HG02840 (cell line): ENCODE measurements around the gene NUCB1.
A peak's percentile ranks its signal among the peaks of the same experiment; 100 is the strongest.
"Not testable (repeated sequence)": the region's sequence is repeated elsewhere in the genome, so short reads cannot be mapped to it uniquely, and the experiment has no call there.

ENCODE experiments used
- ATAC-seq: cut with Tn5 transposase; IDR thresholded peaks from one replicate; pipeline ENCODE4 v1.9.1; 2021; ENCODE audit warnings: mild to moderate bottlenecking, moderate library complexity, moderate number of reproducible peaks; ENCODE audit not compliant: unreplicated experiment, low FRiP score

The NUCB1 gene

DNA sequence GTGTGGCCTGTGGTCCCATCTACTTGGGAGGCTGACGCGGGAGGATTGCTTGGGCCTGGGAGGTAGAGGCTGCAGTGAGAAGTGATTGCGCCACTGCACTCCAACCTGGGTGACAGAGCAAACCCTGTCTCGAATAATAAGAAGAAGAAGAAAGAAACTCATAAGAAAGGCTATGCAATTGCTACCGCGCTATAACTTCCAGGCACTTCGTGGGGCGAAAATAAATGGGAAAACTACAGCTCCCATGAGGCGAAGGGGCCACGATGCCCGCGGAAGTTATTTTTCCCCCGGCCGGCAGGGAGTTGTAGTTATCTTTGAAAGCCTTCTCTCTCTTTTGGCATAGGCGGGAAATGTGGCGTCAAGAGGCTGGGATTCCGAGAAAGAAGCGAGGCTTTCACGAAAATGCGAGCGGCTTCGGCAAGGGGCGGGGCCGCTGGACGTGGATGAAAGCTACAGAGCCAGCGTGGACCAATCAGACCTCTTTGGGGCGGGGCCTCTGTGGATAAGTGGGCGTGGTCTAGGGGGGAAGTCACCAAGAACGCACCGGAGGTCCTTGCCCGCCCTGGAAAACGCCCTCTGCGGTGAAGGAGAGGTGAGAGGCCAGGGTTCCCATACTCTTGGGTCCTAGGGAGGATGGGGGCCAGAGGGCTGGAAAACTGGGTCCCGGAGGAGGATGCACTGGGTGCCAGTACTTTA, at the start of gene NUCB1:
Gene NUCB1, plus strand, starts transcription at position 532 of the 696 bp plus-strand sequence. CDS start 485 bp downstream, outside the sequence.
- ATAC-seq, result peak; percentile 76

DNA sequence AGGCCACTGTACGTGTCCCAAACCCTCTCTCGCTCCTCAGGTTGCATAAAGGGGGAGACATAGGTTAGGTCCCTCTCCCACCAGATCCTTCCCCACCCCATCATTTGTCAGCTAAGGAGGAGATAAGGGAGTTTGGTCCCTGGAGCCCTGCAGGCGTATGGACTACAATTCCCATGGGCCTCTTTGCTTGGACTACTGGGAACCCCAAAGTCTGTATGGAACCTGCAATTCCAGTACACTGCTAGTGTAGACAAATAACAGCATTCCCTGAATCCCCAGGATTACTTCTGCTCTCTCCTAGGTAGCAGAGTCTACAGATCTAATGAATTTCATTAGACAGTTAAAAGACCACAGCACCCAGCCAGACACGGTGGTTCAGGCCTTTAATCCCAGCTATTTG, 47.8 kb upstream of the NUCB1 start:
- ATAC-seq, result no peak

DNA sequence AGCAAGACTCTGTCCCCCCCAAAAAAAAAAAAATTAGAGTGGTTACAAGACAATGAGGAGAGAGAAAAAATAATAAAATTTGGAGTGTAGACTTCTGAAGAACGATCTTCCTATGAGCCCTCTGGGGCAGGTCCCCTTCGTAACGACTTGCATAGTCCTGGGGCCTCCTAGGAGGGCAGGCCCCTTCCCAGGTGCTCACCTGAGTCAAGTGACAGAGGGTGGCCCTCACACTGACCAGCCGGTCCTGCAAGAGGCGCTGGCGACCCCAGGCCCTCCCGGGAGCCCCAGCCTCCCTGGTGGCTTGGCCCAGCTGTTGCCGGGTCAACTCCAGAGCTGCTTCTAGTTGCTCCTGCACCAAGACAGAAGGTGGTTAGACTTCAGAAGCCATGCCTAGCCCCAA, 46.6 kb upstream of the NUCB1 start:
- no peak for ATAC-seq

DNA sequence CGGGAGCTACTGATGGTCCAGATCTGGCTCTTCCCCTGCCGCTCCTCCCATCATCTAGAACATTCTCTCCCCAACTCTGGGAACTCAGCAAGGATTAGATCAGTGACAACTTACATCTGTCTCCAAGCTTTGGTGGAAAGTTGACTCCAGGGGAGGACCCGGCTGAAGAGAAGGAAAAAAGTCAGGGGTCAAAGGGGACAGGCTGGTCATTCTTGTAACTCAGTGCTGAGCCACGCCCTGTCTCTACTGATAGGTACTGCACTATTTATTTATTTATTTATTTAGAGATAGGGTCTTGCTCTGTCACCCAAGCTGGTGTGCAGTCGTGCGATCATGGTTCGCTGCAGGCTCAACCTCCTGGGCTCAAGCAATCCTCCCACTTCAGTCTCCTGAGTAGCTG, 46.0 kb upstream of the NUCB1 start:
- ATAC-seq, result no peak

DNA sequence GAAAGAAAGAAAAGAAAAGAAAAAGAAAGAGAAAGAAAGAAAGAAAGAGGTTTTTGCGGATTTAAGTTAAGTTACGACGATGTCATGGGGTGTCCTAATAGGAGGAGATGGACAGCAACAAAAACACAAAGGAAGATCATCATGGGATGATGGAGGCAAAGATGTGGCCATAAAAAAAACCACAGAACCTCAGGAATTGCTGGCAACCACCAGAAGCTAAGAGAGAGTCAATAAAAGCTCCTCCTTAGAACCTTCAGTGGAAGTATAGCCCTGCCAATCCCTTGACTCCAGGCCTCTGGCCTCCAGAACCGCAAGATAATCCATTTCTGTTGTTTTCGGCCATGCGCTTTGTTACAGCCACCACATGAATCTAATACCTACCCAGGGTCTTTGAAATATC, 43.2 kb upstream of the NUCB1 start:
- no peak for ATAC-seq

DNA sequence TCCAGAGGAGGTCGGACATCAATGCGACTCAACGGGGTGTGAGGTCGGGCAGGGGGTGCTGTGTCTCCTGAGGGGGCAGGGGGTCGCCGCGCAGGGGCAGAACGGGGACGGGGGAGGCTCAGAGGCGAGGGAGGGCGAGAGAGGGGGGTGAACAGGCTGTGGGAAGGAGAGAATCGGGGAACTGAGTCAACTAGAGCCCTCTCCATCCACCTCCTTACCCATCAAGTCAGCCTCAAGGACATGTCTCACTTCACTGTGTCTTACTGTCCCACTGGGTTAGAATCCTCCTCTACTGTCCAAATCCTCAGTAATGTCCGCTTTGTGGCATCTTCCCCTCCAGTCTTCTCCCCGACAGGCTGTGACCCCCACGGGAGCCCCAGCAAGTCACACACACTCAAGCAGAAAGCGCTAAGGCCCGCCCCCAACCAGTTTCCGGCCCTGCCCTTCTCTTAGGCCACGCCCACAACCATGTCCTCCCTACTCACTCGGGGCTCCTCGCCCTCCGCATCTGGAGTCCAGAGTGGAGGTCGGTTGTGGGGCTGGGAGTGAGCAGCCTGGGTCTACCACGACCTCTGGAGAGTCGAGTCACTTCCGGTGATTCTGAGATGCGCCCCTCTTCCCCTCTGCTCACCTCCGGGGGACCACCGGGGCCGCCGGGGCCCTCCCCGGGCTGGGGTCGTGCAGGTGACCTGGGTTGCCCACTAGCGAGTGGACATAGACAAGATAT, 41.0 kb upstream of the NUCB1 start:
- ATAC-seq, result no peak

DNA sequence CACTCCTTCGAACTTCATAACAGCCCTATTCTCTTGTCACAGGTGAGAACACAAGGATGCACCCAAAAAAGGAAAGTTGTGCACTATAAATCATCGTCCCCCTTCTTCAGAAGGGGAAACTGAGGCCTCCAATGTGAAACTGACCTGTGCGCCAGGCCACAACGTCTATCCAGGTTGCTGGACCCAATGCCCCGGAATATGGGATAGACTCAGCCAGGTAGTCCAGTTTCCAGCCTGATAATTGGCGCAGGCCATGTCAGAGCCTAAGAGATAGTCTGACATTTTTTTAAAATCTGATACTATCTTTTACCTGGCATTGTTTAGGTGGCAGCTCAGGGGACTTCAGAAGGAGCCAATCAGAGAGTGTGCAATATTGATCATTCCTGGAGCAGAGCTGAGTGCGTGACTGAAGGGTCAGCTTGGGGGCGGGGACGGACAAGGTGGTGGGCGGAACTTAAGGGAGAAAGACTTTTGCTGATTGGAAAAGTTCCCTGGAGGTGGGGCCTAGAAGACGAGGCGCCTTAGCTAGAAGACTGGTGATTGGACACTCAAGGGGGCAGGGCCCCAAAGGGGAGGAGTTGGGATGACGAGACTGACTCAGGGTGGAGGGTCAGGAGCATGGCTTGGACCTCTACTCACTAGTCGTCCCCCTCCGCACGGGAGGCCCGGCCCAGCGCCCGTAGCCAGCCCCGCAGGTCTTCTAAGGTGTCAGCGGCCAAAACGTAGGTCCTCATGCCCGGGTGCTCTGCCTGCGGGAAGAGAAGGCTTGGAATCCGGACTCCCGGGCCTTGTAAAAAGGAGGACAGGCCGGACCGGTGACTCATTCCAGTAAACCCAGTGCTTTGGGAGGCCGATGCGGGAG, 40.2 kb upstream of the NUCB1 start:
- ATAC-seq, result no peak

DNA sequence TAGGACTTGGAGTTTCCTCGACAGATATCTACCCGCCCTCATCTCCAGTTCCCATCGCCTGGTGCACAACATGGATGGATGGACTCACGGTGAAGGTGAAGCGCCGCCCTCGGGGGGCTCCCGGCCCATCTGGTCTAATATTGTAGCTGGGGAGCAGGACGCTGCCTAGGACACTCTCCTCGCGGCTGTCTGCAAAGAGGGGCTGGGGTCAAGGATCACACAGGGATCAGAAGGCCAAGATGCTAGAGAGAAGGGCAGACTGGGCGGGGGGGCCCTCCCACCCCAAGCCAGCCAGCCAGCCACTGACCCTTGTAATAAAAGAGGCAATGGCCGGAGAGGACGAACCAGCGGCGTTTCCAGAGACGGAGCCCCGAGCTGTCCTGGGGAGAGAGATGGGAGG, 38.8 kb upstream of the NUCB1 start:
- ATAC-seq, result no peak

DNA sequence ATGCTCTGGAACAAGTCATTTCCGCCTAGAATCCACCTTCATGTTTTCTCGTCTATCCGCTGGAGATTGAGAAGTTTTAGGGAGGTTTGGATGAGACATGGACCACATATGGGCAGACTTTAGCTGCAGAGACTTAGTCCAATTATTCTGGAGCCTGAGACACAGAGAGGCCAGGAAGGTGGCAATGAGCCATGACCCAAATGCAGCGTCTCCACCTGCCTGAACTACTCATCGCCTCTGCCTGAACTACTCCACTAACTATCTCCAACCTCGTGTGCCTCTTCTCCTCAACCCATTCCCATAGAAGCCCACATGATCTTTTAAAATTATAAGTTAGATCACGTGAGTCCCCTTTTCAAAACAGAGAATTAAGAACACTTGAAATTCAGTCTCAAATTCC, 37.3 kb upstream of the NUCB1 start:
- no peak for ATAC-seq

DNA sequence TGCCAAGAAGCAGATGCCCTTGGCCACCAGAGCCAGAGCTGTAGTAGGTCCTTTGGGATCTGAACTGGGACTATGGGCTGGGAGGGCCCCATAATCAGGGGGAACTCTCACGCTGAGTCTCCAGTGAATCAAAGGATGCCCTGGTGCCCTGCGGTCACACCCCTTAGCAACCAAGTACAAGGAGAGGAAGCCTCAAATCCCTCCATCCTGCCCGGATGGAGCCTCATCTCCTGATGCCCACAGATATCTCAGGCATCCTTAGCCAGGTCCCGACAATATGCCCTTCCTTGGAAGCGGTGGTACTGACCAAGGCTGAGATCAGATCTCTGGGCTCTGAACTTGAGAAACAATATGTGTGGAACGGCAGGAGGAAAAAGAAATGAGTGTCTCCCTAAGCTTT, 33.4 kb upstream of the NUCB1 start:
- no peak for ATAC-seq

DNA sequence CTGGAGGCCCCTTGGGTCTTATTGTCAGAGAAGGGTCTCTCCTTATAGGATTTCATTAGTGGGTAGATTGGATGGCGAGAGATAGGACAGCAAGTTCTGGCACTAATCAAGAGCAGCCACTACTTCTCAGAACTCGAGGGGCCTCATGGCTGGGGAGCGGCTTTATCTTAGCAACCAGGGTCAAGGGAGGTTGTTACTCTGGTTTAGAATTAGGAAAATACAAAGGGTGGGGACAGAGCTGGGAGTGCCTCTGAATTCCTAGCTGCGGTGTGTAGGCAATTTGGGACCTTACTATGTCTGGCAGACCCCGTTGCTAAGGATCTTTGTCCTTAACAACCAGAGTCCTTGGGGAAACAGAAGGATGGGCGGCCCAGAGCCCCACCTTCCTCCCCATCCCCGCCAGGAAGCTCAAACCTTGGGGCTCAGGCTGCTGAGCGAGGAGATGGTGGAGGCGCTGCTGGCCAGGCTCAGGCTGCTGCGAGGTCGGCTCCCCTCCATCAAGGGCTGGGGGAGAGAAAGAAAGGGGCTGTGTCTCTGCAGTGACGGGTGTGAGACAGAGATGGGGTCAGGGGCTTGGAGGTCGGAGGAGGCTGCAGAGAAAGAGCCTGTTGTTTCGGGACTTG, 32.9 kb upstream of the NUCB1 start:
- no peak for ATAC-seq

DNA sequence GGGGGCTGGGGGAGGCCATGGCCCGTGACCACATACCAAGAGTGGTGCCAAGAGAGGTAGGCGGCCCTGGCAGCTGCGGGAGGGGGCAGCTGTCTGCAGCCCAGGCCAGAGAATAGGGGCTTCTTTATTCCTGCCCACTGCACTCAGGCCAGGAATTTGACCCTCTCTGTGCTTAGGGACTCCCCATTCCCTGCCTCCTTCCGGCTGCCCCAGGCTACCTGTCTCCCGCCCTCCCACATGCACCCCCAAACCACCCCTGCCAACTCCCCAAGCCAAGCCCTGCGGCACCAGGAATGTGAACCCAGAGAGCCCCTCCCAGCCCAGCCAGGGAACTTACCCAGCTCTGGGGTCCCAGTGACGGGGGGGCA, 32.4 kb upstream of the NUCB1 start:
- ATAC-seq, result no peak

DNA sequence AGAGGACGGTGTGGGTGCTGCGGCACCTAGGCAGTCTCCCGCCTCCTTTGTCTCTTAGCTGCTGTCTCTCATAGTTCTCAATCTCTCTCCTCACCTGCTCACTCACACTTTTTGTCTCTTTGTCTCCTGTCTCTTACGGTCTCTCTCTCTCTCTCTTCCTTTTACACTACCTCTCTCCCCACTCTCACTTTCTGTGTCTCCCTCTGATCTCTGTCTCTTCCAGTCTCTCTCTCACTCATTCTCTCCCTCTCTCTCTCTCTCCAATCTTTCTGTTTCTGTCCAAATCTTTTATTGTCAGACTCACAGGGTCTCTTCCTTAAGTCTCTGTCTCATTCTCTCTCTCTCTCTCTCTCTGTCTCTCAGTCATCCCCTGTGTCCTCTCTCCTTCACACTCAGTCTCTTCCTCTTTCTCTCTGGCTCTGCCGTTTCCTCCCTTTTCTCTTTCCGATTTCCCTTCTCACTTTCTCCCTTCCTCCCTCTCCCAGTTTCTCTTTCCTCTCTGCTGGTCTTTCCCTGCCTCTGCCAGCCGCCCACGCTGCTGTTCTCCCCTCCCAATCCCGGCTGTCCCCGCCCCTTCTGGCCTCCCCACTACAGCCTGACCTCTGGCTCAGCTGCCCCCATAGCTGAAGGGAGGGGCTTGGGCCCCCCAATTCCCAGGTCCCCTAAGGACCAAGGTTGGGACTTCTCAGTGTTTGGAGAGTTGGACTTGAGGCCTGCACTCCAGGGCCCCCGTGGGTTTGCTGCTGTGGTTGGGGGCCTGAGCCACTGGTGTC, 31.8 kb upstream of the NUCB1 start, which contains the start of gene PLEKHA4:
Gene PLEKHA4, minus strand, starts transcription at position 504 of the 773 bp plus-strand sequence. CDS start 997 bp downstream, outside the sequence.
- no peak for ATAC-seq

DNA sequence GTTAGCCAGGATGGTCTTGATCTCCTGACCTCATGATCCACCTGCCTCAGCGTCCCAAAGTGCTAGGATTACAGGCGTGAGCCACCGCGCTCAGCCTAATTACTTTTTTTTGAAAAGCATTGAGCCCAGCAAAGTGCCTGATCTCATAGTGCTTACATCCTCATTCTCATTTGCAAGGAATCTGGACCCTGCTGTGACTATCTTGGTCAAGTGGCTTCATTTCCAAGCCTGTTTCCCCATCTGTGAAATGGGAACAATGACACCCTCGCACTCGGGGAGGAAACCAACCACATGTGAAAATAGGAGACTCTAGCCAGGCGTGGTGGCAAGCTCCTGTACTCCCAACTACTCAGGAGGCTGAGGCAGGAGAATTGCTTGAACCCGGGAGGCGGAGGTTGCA, 30.1 kb upstream of the NUCB1 start:
- no peak for ATAC-seq

DNA sequence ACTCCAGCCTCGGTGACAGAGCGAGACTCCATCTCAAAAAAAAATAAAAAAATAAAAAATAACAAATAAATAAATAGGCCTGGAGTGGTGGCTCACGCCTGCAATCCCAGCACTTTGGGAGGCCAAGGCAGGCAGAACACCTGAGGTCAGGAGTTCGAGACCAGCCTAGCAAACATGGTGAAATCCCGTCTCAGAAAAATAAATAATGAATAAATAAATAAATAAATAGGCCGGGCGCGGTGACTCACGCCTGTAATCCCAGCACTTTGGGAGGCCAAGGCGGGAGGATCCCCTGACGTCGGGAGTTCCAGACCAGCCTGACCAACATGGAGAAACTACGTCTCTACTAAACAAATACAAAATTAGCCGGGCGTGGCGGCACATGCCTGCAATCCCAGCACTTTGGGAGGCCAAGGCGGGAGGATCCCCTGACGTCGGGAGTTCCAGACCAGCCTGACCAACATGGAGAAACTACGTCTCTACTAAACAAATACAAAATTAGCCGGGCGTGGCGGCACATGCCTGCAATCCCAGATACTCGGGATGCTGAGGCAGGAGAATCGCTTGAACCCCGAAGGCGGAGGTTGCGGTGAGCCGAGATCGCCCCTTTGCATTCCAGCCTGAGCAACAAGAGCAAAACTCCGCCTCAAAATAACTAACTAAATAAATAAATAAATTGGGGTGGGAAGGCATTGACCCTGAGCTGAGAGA, 28.5 kb upstream of the NUCB1 start:
- ATAC-seq, result not testable (repeated sequence)

DNA sequence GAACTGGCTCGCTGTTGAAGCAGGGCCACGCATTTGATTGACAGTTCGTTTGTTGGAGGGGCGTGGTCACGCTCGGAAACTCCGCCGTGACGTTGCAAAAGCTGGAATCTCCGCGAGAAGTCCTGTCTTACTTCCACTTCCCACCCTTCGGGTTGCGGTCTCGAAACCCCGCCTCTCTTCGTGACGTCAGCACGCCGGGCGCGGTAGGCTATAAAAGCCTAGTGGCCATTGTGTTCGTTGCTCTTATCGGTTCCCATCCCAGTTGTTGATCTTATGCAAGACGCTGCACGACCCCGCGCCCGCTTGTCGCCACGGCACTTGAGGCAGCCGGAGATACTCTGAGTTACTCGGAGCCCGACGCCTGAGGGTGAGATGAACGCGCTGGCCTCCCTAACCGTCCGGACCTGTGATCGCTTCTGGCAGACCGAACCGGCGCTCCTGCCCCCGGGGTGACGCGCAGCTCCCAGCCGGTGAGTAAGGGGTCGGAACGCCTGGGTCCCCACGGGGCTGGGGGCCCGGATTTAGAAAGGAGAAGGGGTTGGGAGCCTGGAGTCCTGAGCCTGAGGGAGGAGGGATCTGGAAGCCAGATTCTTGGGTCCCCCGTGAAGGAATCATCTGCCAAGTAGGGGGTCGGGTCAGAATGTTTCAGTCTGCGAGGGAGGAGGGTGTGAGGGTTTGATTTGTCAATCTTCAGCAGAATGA, 27.8 kb upstream of the NUCB1 start, which contains the start of gene PPP1R15A:
Gene PPP1R15A, plus strand, starts transcription at position 240 of the 702 bp plus-strand sequence. CDS start 813 bp downstream, outside the sequence.
- peak; percentile 46 for ATAC-seq

DNA sequence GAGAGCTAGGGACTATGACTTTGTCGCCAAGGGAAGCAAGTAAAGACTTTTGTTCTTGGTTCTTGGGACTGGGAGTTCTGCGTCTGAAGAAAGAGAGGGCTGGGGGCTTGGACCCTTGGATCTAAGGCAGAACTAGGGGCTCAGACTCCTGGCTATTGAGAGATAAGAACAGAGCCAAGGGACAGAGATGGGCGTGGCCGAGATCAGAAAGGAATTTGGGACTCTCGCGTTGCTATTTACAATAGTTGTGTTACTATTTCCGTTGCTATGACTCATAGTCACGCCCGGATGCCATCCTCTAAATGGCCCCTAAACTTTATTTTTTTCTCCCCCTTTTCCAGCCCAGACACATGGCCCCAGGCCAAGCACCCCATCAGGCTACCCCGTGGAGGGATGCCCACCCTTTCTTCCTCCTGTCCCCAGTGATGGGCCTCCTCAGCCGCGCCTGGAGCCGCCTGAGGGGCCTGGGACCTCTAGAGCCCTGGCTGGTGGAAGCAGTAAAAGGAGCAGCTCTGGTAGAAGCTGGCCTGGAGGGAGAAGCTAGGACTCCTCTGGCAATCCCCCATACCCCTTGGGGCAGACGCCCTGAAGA, 27.1 kb upstream of the NUCB1 start:
- ATAC-seq, result peak; percentile 24
